Gastroesophageal sphincter (tissue), 3 donors: Measurements from ENCODE around the gene PPIF.

ENCODE experiments used
- CTCF ChIP-seq, 4 experiments: fragments of 200-600 bp in 2 of 4; fragments of 450-650 bp in 2 of 4; sonication (generic) in 1 of 4; IDR thresholded peaks; one replicate each; pipeline ENCODE4 v1.5.1; 2017 to 2019; ENCODE audit warnings: antibody characterized with exemption in 4 of 4, mild to moderate bottlenecking in 2 of 4, moderate library complexity in 2 of 4
- POLR2AphosphoS5 ChIP-seq: sonication (generic); formaldehyde crosslinking; IDR thresholded peaks from one replicate; pipeline ENCODE4 v1.6.1; 2017; ENCODE audit warnings: antibody characterized with exemption

- TF ChIP-seq CTCF (IDR thresholded peaks at IDR 0.05) (no peak), POLR2AphosphoS5 (no peak)
These were observed 39.3 kb upstream of the PPIF start for GRCh38 chr10:79308016-79308415.
